KMS-11 (cell line): ENCODE results near the gene NECAP2.
"Not testable (repeated sequence)": the region's sequence is repeated elsewhere in the genome, so short reads cannot be mapped to it uniquely, and the experiment has no call there.

Source experiments
- H2AFZ ChIP-seq: fragments of 200-600 bp; sonication (generic); 2 replicates; pipeline ENCODE4 v1.6.1; 2016; ENCODE audit warnings: antibody characterized with exemption, mixed run types, low read depth
- H3K27ac ChIP-seq: fragments of 200-600 bp; sonication (generic); 2 replicates; pipeline ENCODE4 v1.6.1; 2016; ENCODE audit warnings: mild to moderate bottlenecking, mixed run types
- H3K27me3 ChIP-seq: fragments of 200-600 bp; sonication (generic); 2 replicates; pipeline ENCODE4 v1.6.1; 2017; ENCODE audit warnings: mild to moderate bottlenecking, low read depth, mixed run types, moderate library complexity; ENCODE audit not compliant: insufficient read depth
- H3K36me3 ChIP-seq: fragments of 200-600 bp; sonication (generic); 2 replicates; pipeline ENCODE4 v1.6.1; 2017; ENCODE audit warnings: mild to moderate bottlenecking, mixed run types; ENCODE audit not compliant: insufficient read depth
- H3K4me1 ChIP-seq: fragments of 200-600 bp; sonication (generic); 2 replicates; pipeline ENCODE4 v1.6.1; 2016; ENCODE audit warnings: mild to moderate bottlenecking, low read depth, mixed run types; ENCODE audit not compliant: poor library complexity, severe bottlenecking
- H3K4me2 ChIP-seq: fragments of 200-600 bp; sonication (generic); 2 replicates; pipeline ENCODE4 v1.7.0; 2016; ENCODE audit warnings: mild to moderate bottlenecking, mixed run types
- H3K4me3 ChIP-seq: fragments of 200-600 bp; sonication (generic); IDR thresholded peaks from 2 replicates; pipeline ENCODE4 v1.6.1; 2017; ENCODE audit warnings: low read depth, low read length, mixed read lengths; ENCODE audit not compliant: insufficient read depth
- H3K79me2 ChIP-seq: fragments of 200-600 bp; sonication (generic); 2 replicates; pipeline ENCODE4 v1.6.1; 2016; ENCODE audit warnings: low read depth, mixed run types; ENCODE audit not compliant: insufficient read depth
- H3K9ac ChIP-seq: fragments of 200-600 bp; sonication (generic); 2 replicates; pipeline ENCODE4 v1.6.1; 2016; ENCODE audit warnings: mild to moderate bottlenecking, mixed run types
- H4K20me1 ChIP-seq: fragments of 200-600 bp; sonication (generic); 2 replicates; pipeline ENCODE4 v1.6.1; 2016; ENCODE audit warnings: mild to moderate bottlenecking, mixed run types; ENCODE audit not compliant: insufficient read depth
- TF ChIP-seq, protein P1 (sequence below): fragments of 200-600 bp; sonication (generic); conservative IDR thresholded peaks from 2 replicates; pipeline ENCODE4 v1.6.1; 2017; ENCODE audit warnings: low read depth, mild to moderate bottlenecking, antibody characterized with exemption, low read length, moderate library complexity, mixed read lengths

The NECAP2 gene

DNA sequence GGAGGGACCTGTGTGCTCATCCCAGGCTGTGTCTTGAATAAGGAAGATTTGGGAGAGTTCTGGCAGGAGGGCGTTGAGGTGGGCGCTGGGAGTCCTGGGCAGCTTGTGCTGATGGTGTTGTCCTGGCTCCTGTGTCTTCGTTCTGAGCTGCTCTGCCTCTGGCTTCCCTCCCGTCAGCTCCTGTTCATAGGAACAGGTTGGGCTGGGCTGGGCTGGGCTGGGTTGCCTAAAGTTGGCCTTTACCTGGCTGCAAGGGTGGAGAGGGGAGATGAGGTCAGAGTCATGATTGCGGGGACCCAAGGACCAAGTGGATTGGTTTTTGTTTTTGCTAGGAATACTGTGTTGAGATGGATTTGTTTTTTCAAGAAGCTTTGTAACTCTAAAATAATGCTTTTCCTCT lies 9.1 kb downstream of the NECAP2 start:
- Histone ChIP-seq H4K20me1 (no peaks in the 10 kb centered on the region), H3K9ac (no peak overlapping the region), H3K4me3 (no peak overlapping the region), H3K27ac (no peak overlapping the region), H3K4me2 (no peak overlapping the region), H3K4me1 (peaks cover 16% of the 10 kb centered on the region), H3K36me3 (no peaks in the 10 kb centered on the region), H3K79me2 (peaks cover 13% of the 10 kb centered on the region; the same call in 1 of the 2 replicates), H2AFZ (no peak overlapping the region), H3K27me3 (no peaks in the 10 kb centered on the region)
- TF ChIP-seq, protein P1, sequence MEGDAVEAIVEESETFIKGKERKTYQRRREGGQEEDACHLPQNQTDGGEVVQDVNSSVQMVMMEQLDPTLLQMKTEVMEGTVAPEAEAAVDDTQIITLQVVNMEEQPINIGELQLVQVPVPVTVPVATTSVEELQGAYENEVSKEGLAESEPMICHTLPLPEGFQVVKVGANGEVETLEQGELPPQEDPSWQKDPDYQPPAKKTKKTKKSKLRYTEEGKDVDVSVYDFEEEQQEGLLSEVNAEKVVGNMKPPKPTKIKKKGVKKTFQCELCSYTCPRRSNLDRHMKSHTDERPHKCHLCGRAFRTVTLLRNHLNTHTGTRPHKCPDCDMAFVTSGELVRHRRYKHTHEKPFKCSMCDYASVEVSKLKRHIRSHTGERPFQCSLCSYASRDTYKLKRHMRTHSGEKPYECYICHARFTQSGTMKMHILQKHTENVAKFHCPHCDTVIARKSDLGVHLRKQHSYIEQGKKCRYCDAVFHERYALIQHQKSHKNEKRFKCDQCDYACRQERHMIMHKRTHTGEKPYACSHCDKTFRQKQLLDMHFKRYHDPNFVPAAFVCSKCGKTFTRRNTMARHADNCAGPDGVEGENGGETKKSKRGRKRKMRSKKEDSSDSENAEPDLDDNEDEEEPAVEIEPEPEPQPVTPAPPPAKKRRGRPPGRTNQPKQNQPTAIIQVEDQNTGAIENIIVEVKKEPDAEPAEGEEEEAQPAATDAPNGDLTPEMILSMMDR: no peak

DNA sequence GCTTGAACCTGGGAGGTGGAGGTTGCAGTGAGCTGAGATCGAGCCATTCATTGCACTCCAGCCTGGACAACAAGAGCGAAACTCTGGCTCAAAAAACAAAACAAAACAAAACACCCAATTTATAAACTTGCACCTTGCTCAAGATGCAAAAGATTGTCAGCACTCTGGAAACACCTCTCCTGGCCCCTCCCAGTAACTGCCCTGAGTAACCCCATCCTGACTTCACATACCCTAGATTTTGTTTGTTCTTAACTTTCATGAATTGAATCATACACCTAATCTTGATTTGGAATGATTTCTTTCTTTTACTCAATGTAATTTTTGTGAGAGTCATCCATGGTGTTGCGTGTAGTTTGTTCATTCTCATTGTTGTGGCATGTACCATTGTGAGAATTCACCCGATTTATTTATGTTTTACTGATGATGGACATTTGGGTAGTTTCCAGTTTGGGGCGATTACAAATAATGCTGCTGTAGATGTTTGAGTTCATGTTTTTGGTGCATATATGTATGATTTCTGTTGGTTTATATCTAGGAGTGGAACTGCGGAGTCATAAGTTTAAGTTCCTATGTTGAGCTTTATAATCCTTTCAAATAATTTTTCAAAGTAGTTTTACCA lies 10.4 kb downstream of the NECAP2 start:
- no peak overlapping the region for H3K4me2 ChIP-seq
- no peaks in the 10 kb centered on the region for H3K36me3 ChIP-seq
- no peaks in the 10 kb centered on the region for H3K79me2 ChIP-seq
- peaks cover 2% of the 10 kb centered on the region for H3K4me1 ChIP-seq
- no peak overlapping the region for H3K27ac ChIP-seq
- no peaks in the 10 kb centered on the region for H3K27me3 ChIP-seq
- no peak overlapping the region for H3K9ac ChIP-seq
- no peak overlapping the region for H3K4me3 ChIP-seq
- TF ChIP-seq, protein P1: no peak
- H4K20me1 ChIP-seq: no peaks in the 10 kb centered on the region
- H2AFZ ChIP-seq: no peak overlapping the region

DNA sequence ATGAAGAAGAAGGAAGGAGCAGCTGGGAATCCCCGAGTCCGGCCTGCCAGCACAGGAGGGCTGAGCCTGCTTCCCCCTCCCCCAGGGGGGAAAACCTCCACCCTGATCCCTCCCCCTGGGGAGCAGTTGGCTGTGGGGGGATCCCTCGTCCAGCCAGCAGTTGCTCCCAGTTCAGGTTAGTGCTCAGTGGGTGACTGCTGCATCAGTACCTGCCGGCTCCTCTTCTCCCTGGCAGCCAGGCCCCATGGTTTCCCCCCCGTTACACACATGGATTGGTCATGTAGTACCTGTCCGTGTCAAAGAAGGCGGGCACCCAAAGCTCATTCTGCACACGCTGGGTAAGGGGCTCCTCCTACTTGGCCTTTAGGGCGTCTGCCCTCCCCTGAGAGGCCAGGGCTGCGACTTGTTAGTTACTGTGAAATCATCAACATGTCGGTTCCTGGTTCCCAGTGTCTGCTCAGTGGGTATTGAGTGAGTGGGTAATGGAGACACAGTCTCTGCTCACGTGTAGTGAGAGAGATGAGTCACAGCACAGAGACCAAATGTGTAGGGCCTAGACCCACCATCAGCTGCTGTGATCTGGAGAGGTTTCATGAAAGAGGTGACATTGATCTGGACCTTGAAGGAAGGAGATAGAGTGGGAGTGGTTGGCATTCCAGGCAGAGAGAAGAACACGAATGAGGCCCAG lies 11.5 kb downstream of the NECAP2 start:
- no peak overlapping the region for H3K4me3 ChIP-seq
- TF ChIP-seq, protein P1: no peak
- H2AFZ ChIP-seq: no peak overlapping the region
- H3K36me3 ChIP-seq: no peaks in the 10 kb centered on the region; the same call in 1 of the 2 replicates
- H3K27me3 ChIP-seq: no peaks in the 10 kb centered on the region
- H3K79me2 ChIP-seq: no peaks in the 10 kb centered on the region
- no peak overlapping the region for H3K9ac ChIP-seq
- H4K20me1 ChIP-seq: no peaks in the 10 kb centered on the region
- H3K4me2 ChIP-seq: no peak overlapping the region
- no peaks in the 10 kb centered on the region for H3K4me1 ChIP-seq
- no peak overlapping the region for H3K27ac ChIP-seq

DNA sequence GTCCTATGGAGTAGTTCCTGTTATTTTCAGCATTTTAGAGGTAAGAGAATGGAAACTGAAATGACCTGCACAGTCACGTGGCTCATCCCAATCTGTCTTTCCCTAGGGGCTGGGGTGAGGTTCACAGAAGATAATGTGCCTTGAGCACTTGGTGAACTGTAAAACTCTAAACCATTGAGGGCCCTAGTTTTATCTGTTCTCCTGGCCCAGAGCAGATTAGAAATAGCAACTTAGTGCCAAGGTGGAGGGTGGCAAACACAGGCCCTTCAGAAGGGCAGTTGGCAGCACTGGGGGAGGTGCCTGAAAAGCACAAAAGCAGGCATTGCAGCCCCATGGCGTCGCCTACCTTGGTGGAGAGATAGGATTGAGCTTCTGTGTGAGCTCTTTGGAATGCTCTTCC lies 14.4 kb downstream of the NECAP2 start:
- H3K4me1 ChIP-seq, H3K27me3 ChIP-seq, H3K4me2 ChIP-seq, H3K36me3 ChIP-seq, H3K27ac ChIP-seq, H4K20me1 ChIP-seq, H2AFZ ChIP-seq, H3K9ac ChIP-seq, H3K4me3 ChIP-seq, H3K79me2 ChIP-seq: not testable (repeated sequence)

DNA sequence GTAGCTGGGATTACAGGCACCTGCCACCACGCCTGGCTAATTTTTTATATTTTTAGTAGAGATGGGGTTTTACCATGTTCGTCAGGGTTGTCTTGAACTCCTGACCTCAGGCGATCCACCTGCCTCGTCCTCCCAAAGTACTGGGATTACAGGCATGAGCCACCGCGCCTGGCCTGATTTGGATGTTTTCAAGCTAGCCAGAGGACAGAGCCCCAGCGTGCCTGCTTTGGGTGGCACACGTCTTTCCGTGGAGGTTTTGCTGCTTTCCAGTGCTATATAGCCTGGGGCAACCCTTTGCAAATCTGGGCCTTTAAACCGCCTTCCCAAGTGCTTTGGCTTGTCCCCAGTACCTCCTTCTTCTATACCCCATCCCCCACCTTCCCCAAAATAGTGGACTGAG lies 15.6 kb downstream of the NECAP2 start:
- not testable (repeated sequence) for H3K4me2 ChIP-seq, H3K79me2 ChIP-seq, H3K27ac ChIP-seq, H3K4me3 ChIP-seq, H3K9ac ChIP-seq, H3K4me1 ChIP-seq, H3K27me3 ChIP-seq, H3K36me3 ChIP-seq, H4K20me1 ChIP-seq, H2AFZ ChIP-seq
